HTERT RPE-1 (cell line): ENCODE measurements around the gene RANBP2.
"Not testable (repeated sequence)": the region's sequence is repeated elsewhere in the genome, so short reads cannot be mapped to it uniquely, and the experiment has no call there.

Experiments used
- in situ Hi-C: fragments of 300-500 bp; cut with MboI; formaldehyde crosslinking; loops from 4 replicates; pipeline ENCODE4 v1.14.3; 2020; ENCODE audit warnings: low sequenced_read_pairs

RANBP2 gene

DNA sequence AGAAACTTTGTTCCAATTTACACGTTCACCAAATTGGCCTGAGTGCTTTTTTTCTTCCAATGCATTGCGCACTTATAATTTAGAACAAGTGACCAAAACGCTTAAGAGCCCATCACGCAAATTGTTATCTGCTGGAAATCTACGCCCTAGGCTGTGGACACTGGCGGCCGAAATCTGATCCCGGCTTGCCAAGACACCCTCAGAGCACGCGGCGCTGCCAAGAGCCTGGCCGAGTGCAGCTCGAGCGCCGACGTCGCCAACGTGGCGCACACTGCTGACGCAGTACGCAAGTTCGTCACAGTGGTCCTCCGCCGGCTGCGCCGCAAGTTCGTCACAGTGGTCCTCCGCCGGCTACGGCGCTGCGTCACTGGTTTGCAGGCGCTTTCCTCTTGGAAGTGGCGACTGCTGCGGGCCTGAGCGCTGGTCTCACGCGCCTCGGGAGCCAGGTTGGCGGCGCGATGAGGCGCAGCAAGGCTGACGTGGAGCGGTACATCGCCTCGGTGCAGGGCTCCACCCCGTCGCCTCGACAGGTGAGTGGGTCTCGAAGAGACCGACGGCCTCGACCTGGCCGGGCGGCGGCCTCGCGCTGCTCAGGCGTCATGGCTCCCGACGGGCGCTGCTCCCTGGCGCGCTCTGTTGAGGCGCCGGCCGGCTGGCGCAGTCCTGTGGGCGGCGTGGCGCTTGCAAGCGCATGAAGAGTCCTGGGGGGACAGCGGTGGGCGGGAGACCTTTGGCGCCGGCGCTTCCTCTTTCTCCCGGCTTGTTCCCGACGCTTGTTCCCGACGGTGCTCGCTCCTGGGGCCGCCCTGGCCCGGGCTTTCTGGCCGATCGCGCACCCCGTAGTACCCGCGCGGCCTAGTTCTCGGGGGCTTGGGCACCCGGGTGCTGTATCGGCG is at the start of gene RANBP2:
Gene RANBP2 (plus strand): TSS at position 334 of the 896 bp plus-strand sequence. CDS start 125 bp downstream, at position 459.
- in situ Hi-C loops = no loop called here

DNA sequence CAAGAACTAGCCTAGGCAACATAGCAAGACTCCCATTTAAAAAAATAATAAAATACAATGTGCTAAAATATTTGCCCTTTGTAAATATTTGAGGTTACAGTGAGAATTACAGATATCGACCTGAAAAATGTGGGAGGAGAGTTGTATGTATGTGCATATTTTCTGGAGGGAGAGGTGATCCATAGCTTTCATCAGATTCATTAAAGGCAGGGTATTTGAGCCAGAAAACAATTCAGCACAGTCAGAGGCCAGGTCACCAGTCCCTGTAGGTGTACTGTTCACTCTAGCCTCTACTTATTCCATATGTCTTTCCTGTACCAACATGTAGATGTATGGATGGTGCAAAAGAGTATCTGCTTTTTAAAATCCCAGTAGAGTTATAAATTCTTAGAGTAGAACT is 49.0 kb upstream of the RANBP2 start:
- in situ Hi-C loops = not testable (repeated sequence)

DNA sequence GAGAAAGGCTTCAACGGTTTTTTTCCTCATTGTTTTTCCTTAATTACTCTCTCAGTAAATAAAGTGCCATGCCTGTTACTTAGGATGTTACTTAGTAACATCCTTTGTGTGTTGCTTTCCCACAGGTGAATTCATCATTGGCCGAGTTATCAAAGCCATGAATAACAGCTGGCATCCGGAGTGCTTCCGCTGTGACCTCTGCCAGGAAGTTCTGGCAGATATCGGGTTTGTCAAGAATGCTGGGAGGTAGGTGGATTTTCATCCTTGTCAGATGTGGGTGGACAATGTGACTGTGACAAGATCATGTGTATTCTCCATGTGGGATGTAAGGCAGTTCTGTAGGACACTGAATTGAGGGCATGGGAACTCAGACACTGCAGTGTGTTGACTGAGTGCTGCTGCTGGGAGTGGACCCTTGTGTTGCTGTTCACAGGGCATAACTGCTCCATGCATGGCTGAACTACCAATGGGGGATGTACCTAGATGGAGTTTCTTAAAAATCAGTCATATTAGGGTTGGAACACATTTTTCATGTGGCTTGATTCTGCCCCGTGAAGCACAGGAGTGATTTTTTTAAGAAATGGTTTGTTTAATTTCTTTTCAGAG is 47.0 kb upstream of the RANBP2 start:
- in situ Hi-C loops = not testable (repeated sequence)

DNA sequence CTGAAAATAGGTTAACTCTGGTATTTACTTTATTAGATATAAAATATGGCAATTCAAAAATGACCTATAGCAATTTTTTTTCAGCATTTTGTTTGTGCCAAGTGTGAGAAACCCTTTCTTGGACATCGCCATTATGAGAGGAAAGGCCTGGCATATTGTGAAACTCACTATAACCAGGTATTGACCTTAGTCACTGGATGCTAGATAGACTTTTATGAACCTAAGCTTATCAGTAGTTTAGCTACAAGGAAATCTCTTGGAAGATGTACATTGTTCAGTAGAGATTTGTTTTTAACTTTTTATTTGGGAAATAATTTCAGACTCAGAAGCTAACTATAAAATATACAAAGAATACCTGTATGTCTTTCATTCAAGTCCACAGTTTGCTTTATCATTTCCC is 42.8 kb upstream of the RANBP2 start:
- in situ Hi-C loops = not testable (repeated sequence)

DNA sequence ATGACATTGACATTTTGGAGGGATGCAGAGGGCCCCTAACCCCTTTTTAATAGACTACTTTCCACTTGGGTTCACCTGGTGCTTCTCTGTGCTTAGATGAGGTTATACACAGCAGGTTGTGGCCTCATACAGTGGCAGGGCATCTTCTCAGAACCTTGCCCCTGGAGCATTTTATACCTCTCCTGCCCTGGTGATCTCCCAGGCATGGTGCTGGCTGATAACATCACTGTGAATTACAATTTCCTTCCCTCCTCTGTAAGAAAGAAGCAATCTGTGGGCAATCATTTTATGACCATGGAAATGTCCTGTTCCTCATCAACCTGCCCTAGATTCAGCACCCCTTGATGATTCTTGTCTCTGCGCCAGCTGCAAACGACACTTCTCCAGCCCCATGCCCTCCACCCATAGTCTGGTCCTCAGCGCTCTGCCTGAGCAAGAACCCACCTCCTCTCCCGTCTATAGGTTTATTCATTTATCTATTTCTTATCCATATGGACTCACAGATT is 42.0 kb upstream of the RANBP2 start:
- in situ Hi-C loops = not testable (repeated sequence)

DNA sequence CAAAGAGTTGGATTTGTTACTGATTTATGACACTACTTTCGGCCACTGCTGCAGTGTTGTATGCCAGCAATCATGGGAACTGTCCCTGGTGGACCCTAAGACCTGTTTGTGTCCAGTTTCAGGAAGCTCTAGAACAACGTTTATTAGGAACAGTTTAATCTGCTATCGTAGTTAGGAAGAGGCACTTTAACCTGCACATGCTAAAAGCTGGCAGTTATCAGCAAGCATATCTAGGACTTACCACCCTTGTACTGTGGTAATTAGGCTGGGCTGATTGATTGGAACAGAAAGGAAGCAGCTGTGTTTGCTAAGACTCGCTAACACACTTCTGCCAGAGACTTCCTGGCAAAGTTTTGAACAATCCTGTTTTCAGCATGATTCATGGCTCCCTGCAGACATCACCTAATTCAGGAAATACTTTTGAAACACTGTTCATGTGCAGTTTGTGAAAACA is 41.1 kb upstream of the RANBP2 start:
- in situ Hi-C loops = not testable (repeated sequence)

DNA sequence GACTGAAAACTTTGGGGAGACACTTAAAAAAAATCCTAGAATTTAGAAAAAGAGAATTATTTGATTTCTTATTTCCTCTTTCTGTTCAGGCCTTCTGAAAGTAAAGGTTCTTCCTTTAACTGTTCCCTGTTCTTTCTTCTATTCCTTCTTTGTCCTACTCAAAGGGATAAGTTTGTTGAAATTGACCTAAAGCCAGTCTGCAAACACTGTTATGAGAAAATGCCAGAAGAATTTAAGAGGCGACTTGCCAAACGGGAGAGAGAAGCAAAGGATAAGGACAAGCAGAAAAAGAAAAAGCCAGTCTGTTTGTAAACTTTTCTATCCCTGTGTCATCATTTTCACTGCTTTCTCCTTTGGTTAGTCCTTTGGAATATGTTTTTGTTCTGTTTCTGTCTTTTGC is 38.5 kb upstream of the RANBP2 start:
- in situ Hi-C loops = not testable (repeated sequence)

DNA sequence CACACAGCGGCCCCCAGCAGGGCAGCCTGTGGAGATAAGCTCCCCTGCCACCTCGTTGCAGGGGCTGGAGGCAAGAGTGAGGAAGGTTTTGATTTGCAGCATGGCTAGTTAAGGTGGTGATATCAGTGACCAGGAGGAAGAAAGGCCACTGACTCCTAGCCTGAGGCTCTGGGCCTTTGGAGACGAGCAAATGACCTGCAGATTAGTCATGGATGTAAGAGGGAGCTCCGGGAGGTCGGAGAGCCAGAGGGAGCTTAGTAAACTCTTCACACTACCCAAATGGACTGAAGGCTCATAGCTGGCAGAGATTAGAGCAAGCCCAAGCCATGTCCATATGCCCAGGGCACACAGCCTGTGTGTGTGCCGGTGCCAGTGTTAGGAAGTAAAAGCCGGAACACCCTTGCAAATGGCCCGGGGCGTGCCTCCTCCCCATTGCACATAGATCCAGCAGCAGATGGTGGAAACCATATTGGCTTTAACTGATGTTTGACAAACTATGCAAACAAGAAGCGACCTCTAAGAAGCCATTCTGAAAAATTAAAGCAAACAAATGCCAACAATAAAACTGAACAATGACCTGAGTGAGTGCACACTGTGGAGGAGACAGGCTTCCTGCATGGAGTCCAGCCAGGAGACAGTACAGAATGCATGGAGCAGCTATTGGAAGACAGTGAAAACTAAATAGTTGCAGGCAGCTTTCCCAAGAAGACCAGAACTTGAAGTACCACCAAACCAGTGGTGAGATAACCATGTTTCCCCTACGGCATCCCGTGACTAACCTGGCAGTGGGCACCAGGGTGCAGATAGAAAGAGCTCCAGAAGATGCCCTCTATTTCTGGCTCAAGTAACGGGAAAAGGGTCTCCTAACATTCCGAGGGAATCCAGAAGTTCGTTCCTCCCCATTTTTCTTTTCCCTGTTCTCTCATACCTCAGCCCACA is 30.2 kb upstream of the RANBP2 start:
- in situ Hi-C loops = not testable (repeated sequence)

DNA sequence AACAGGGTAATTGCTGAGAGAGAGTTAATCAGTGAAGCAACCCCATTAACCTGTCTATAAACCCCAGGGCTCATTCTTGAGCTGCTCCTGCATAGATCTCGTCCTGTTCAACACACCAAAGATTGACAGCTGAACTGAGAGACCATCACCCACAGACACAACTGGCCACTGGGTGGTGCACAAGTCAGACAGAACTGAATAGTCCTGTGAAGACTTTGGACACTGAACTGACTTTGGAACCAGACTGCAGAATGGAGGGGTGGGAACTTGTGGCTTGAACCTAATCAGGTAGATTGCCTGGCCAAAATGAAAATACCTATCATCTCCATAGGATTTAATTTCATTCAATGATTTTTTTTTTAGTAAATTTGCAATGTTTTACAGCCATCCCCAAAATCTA is 29.3 kb upstream of the RANBP2 start:
- in situ Hi-C loops = not testable (repeated sequence)

DNA sequence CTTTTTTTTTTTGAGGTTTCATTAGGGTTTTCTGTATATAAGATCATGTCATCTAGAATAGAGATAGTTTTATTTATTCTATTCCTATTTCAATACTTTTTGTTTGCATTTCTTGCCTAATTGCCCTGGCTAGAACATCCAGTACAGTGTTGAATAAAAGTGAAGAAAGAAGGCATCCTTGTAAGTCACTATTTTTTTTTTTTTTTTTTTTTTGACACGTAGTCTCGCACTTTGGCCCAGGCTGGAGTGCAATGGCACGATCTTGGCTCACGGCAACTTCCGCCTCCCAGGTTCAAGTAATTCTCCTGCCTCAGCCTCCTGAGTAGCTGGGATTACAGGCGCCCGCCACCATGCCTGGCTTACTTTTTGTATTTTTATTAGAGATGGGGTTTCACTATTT is 27.8 kb upstream of the RANBP2 start:
- in situ Hi-C loops = no loop called here

DNA sequence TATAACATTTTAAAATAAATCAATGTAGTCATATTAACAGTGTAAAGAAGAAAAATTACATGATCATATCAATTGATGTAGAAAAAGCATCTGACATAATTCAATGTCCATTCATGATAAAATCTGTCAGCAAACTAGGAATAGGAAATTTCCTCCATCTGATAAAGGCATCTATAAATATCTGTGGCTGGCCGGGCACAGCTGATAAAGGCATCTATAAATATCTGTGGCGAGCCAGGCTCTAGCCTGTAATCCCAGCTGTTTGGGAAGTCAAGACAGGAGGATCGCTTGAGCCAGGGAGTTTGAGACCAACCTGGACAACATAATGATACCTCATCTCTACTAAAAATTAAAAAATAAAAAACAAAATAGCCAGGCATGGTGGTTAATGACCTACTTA is 18.1 kb upstream of the RANBP2 start:
- in situ Hi-C loops = no loop called here

DNA sequence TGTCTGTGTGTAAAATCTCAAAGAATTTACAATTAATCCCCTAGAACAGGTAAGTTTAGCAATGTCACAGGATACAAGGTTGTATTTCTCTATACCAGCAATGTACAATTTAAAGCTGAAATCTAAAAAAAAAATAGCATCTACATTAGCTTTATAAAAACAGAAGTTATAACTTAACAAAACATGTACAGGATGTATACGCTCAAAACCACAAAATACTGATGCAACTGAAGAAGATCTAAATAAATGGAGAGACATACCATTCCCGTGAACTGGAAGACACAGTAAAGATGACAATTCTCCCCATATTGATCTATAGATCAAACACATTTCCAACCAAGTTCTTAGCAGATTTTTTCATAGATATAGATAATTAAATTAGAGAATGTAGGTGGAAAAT is 17.5 kb upstream of the RANBP2 start:
- in situ Hi-C loops = no loop called here

DNA sequence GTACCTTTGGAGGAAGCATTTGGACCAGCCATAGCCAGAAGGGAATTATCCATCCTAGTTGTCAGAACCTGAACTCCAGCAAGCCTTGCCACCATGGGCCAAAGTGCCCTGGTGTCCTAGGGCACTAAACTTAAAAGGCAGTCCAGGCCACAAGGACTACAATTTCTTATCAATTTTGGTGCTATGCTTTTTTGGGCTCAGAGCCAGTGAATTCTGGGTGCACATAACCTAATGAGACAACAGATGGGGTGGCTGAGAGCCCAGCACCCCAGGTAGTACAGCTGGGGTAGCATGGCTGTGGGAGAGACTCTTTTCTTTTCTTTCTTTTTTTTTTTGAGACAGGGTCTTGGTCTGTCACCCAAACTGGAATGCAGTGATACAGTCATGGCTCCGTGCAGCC is 14.4 kb upstream of the RANBP2 start:
- in situ Hi-C loops = no loop called here

DNA sequence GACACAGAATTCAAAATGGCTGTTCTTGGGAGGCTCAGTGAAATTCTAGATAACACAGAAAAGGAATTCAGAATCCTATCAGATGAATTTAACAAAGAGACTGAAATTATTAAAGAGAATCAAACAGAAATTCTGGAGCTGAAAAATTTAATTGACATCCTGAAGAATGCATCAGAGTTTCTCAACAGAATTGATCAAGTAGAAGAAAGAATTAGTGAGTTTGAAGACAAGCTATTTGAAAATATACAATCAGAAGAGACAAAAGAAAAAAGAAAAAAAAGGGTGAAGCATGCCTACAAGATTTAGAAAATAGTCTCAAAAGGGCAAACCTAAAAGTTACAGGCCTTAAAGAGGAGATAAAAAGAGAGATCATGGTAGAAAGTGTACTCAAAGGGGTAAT is 12.0 kb upstream of the RANBP2 start:
- in situ Hi-C loops = no loop called here

DNA sequence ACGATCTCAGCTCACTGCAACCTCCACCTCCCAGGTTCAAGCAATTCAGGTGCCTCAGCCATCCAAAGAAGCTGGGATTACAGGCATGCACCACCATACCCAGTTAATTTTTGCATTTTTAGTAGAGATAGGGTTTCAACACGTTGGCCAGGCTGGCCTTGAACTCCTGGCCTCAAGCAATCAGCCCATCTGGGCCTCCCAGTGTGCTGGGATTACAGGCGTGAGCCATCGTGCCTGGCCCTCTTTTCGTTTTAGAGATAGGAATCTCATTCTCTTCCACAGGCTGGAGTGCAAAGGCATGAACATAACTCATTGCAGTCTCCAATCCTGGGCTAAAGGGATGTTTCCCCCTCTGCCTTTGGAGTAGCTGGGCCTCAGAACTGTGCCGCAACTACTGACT is 2.3 kb upstream of the RANBP2 start:
- in situ Hi-C loops = not testable (repeated sequence)

DNA sequence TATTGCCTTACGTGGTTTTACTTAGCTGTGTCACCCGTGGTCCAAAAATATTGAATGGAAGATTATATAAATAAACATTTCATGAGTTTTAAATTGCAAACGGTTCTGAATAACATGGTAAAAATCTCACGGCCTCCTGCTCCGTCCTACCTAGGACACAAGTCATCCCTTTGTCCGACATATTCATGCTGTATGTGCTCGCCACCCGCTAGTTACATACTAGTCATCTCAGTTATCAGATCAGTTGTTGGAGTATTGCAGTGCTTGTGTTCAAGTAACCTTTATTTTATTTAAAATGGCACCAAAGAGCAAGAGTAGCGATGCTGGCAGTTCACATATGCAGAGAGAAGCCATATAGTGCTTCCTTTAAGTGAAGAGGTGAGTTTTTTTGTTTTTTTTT is 6.8 kb downstream of the RANBP2 start:
- in situ Hi-C loops = not testable (repeated sequence)

DNA sequence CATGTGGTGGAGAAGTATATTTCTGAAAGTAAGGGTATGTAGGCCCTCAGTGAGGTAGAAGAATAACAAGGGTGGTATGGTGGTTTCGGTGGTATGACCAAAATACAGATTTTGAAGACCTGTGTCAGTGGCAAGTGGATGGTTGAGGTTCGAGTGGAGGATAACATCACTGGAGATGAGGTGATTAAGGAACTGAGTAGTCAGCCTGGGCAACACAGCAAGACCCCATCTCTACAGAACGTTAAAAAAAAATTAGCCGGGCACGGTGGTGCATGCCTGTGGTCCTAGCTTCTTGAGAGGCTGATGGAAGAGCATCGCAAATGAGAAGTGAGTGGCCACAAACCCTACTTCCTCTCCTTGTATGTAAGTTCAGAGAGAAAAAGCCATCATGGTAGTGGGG is 15.4 kb downstream of the RANBP2 start:
- in situ Hi-C loops = not testable (repeated sequence)

DNA sequence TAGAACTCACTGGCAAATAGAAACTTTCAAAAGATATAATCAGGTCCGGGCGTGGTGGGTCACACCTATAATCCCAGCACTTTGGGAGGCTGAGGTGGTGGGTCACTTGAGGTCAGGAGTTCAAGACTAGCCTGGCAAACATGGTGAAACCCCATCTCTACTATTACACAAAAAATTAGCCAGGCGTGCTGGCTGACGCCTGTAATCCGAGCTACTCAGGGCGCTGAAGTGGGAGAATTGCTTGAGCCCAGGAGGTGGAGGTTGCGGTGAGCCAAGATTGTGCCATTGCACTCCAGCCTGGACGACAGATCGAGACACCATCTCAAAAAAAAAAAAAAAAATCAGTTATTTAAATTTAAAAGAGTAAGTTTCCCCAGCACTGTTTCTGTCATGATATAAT is 38.7 kb downstream of the RANBP2 start:
- in situ Hi-C loops = not testable (repeated sequence)

DNA sequence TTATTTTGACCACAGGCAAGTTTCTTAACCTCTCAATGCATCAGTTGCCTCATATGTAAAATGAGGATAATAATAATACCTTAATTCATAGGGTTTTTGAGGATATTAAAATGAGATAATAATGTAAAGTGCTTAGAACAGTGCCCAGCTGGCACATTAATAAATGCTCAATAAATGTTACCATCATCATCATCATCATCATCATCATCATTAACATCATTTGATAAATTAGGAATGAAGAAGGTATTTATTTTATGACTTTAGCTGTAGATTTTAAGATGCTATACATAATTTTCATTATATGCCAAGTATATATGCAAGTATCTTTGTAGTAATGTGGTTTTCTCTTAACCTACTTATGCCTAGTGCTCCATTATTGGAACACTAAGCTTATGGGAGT is 43.3 kb downstream of the RANBP2 start:
- in situ Hi-C loops = not testable (repeated sequence)

DNA sequence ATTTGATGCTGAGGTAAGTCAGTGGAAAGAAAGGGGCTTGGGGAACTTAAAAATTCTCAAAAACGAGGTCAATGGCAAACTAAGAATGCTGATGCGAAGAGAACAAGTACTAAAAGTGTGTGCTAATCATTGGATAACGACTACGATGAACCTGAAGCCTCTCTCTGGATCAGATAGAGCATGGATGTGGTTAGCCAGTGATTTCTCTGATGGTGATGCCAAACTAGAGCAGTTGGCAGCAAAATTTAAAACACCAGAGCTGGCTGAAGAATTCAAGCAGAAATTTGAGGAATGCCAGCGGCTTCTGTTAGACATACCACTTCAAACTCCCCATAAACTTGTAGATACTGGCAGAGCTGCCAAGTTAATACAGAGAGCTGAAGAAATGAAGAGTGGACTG is 47.4 kb downstream of the RANBP2 start:
- in situ Hi-C loops = not testable (repeated sequence)

DNA sequence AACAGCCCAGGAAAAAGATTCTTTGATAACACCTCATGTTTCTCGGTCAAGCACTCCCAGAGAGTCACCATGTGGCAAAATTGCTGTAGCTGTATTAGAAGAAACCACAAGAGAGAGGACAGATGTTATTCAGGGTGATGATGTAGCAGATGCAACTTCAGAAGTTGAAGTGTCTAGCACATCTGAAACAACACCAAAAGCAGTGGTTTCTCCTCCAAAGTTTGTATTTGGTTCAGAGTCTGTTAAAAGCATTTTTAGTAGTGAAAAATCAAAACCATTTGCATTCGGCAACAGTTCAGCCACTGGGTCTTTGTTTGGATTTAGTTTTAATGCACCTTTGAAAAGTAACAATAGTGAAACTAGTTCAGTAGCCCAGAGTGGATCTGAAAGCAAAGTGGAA is 48.6 kb downstream of the RANBP2 start:
- in situ Hi-C loops = not testable (repeated sequence)
